Right lobe of liver (tissue), 6 donors: ENCODE data around the gene CNTN3. TPM values are rescaled to one million over a fixed set of nuclear protein-coding genes. Genes with fewer than 3 reads are reported as not detected.
A peak's percentile ranks its signal among the peaks of the same experiment; 100 is the strongest.

Experiments
- ATAC-seq, 4 donors: fragments of 200-7000 bp; cut with Tn5 transposase; one replicate each; pipeline ENCODE4 v1.9.1; 2020; ENCODE audit warnings: mild to moderate bottlenecking in 4 of 4, moderate library complexity in 4 of 4
- DNase-seq, 3 donors: peaks; one replicate each; pipeline ENCODE4 v3.0.0-alpha.2; 2020
- H3K27ac ChIP-seq, 3 donors: fragments of 200-600 bp; one replicate each; pipeline ENCODE4 v1.8.0; 2022
- H3K27me3 ChIP-seq, 2 donors: fragments of 200-600 bp; one replicate each; pipeline ENCODE4 v1.8.0; 2022
- H3K36me3 ChIP-seq, 4 donors: fragments of 200-600 bp; sonication (generic) in 1 of 4; one replicate each; pipeline versions ENCODE4 v1.5.1 to v1.8.0; 2017 to 2022; ENCODE audit warnings: control low read depth in 1 of 4
- H3K4me1 ChIP-seq, 4 donors: fragments of 200-600 bp; sonication (generic) in 1 of 4; one replicate each; pipeline versions ENCODE4 v1.5.1 to v1.8.0; 2017 to 2022; ENCODE audit warnings: control low read depth in 1 of 4
- H3K4me3 ChIP-seq, 3 donors: fragments of 200-600 bp; one replicate each; pipeline ENCODE4 v1.8.0; 2022
- H3K9me3 ChIP-seq, 4 donors: fragments of 200-600 bp; sonication (generic) in 1 of 4; one replicate each; pipeline versions ENCODE4 v1.5.1 to v1.8.0; 2017 to 2022; ENCODE audit warnings: control low read depth in 1 of 4
- POLR2A ChIP-seq: fragments of 450-650 bp; IDR thresholded peaks from one replicate; pipeline ENCODE4 v1.6.1; 2017; ENCODE audit warnings: antibody characterized with exemption, mild to moderate bottlenecking
- WGBS: methylation state at CpG from one replicate; pipeline ENCODE4 v1.1.6; 2018; ENCODE audit warnings: low coverage, low lambda C conversion rate; ENCODE audit not compliant: insufficient coverage; ENCODE audit errors: missing lambda C conversion rate; 5-methylcytosine and 5-hydroxymethylcytosine counted together
- intact Hi-C, 2 donors: fragments of 100-400 bp; cut with DNase I; formaldehyde crosslinking; loops; one replicate each; pipeline versions ENCODE4 v1.11.2 to v1.14.1; 2022
- total RNA-seq, 6 experiments: library from RNA; depleted of rRNA in 2 of 6; stranded (reverse); fragments of >200 nt in 2 of 6; fragmentation: NEBNext Ultra II Directional in 3 of 6; extraction: Animal tissue kit (Norgen Biotek cat#: 25700) in 3 of 6; gene quantifications; one replicate each; pipeline versions ENCODE4 v1.1.0 to v1.2.4, GENCODE V29; 2016 to 2023
- TF ChIP-seq, protein P1 (sequence below), 4 donors: fragments of 200-600 bp in 3 of 4; fragments of 450-650 bp in 1 of 4; IDR thresholded peaks; one replicate each; pipeline versions ENCODE4 v1.5.1 to v1.8.0; 2016 to 2022; ENCODE audit warnings: antibody characterized with exemption in 4 of 4, mild to moderate bottlenecking in 2 of 4
- donor health status: DM: no; HTN: yes; CAD: no.
- donor health status: DM: no; HTN: no; CAD: no.
- donor health status: DM: no; HTN: no; CAD: no.
- donor health status: DM: no; HTN: yes; CAD: no.
- donor health status: DM: no; HTN: yes; CAD: no.

Gene CNTN3
- total RNA-seq, 6 experiments from 2014 or later: 2.3 to 6.2 (median 4.3) TPM

GRCh38 chr3:74642876-74643275, 28.4 kb upstream of the CNTN3 start:
- no peak for ATAC-seq
- H3K27ac ChIP-seq: peak overlapping the region in 1 of 3 donors; percentile 57

DNA sequence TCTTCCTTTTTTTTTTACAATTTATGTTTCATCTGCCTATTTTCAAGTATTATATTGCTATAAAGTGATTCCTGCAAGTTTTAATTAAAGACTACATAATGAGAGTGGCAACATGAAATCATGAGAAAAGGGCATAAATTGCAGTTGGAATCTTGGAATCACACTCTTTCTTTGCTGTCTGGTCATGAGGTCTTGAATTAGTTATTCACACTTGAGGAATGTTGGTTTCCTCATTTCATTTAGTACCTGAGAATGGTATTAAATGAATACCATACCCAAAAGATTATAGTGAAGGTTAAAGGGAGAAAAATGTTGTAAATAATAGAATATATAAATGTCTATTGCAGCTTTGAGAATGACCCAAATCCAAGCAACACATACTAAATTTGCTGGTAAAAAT, 25.8 kb upstream of the CNTN3 start:
- H3K9me3 ChIP-seq: no peaks in the 10 kb centered on the region
- intact Hi-C loops: no loop called here
- H3K27ac ChIP-seq: no peak overlapping the region
- TF ChIP-seq, protein P1, sequence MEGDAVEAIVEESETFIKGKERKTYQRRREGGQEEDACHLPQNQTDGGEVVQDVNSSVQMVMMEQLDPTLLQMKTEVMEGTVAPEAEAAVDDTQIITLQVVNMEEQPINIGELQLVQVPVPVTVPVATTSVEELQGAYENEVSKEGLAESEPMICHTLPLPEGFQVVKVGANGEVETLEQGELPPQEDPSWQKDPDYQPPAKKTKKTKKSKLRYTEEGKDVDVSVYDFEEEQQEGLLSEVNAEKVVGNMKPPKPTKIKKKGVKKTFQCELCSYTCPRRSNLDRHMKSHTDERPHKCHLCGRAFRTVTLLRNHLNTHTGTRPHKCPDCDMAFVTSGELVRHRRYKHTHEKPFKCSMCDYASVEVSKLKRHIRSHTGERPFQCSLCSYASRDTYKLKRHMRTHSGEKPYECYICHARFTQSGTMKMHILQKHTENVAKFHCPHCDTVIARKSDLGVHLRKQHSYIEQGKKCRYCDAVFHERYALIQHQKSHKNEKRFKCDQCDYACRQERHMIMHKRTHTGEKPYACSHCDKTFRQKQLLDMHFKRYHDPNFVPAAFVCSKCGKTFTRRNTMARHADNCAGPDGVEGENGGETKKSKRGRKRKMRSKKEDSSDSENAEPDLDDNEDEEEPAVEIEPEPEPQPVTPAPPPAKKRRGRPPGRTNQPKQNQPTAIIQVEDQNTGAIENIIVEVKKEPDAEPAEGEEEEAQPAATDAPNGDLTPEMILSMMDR (IDR thresholded peaks at IDR 0.05): no peak
- TF ChIP-seq POLR2A: no peak
- no peak overlapping the region for H3K4me3 ChIP-seq
- H3K4me1 ChIP-seq: peaks cover 0 to 10% (median 0%) of the 10 kb centered on the region in 4 donors
- DNase-seq: no peak
- H3K27me3 ChIP-seq: no peaks in the 10 kb centered on the region
- ATAC-seq: no peak
- no peaks in the 10 kb centered on the region for H3K36me3 ChIP-seq

More at GRCh38 chr3:74642876-74643275, 28.4 kb upstream of the CNTN3 start:
- 87% methylated on average over 1 of the region's 1 CpG for WGBS
- TF ChIP-seq POLR2A: no peak
- TF ChIP-seq, protein P1 (IDR thresholded peaks at IDR 0.05): no peak
- Histone ChIP-seq H3K27me3 (no peaks in the 10 kb centered on the region), H3K4me1 (peaks cover 0 to 10% (median 0%) of the 10 kb centered on the region in 4 donors), H3K9me3 (no peaks in the 10 kb centered on the region), H3K4me3 (no peak overlapping the region), H3K36me3 (no peaks in the 10 kb centered on the region)
- no peak for DNase-seq
- intact Hi-C loops: no loop called here

- H3K4me3 ChIP-seq: no peak overlapping the region
- intact Hi-C loops: no loop called here
- no peaks in the 10 kb centered on the region for H3K9me3 ChIP-seq
- WGBS: 60% methylated on average over 3 of the region's 3 CpGs
- H3K27ac ChIP-seq: no peak overlapping the region
- no peaks in the 10 kb centered on the region for H3K36me3 ChIP-seq
- no peak for TF ChIP-seq POLR2A
- TF ChIP-seq, protein P1 (IDR thresholded peaks at IDR 0.05): no peak
- DNase-seq: no peak
- H3K27me3 ChIP-seq: no peaks in the 10 kb centered on the region
- peaks cover 0 to 10% (median 0%) of the 10 kb centered on the region in 4 donors for H3K4me1 ChIP-seq
- ATAC-seq: no peak
These were observed 25.2 kb upstream of the CNTN3 start for GRCh38 chr3:74639681-74640080.

- H3K9me3 ChIP-seq: no peaks in the 10 kb centered on the region
- H3K27me3 ChIP-seq: no peaks in the 10 kb centered on the region
- H3K27ac ChIP-seq: no peak overlapping the region
- no peak for ATAC-seq
- DNase-seq: no peak
- TF ChIP-seq, protein P1 (IDR thresholded peaks at IDR 0.05): no peak
- no peak for TF ChIP-seq POLR2A
- intact Hi-C loops: no loop called here
- H3K36me3 ChIP-seq: no peaks in the 10 kb centered on the region
- H3K4me3 ChIP-seq: no peak overlapping the region
- H3K4me1 ChIP-seq: no peaks in the 10 kb centered on the region
These were observed 22.5 kb upstream of the CNTN3 start for GRCh38 chr3:74636981-74637380.

DNA sequence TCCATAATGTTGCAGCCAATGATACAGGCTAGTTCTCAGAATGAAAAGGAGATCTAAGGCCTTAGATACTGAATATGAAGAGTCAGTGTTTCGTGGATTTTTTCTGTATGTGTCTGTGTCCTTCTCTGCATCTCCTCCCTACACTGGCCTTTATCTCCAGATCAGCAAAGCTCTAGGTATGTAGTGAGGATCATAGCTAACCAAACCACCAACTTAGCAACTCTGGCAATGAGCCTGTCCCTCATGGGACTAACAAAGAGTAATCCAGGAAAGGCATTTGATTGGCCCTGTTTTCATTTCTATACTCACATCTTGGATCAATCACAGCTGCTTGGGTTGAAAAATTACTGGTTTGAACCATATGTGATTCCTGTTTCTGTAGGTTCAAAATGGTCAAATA, 18.6 kb upstream of the CNTN3 start:
- no peaks in the 10 kb centered on the region for H3K9me3 ChIP-seq
- WGBS: 64% methylated on average over 1 of the region's 1 CpG
- intact Hi-C loops: no loop called here
- no peak overlapping the region for H3K27ac ChIP-seq
- H3K36me3 ChIP-seq: no peaks in the 10 kb centered on the region
- TF ChIP-seq, protein P1 (IDR thresholded peaks at IDR 0.05): no peak
- no peak for TF ChIP-seq POLR2A
- no peak overlapping the region for H3K4me3 ChIP-seq
- H3K4me1 ChIP-seq: no peaks in the 10 kb centered on the region
- no peak for ATAC-seq
- DNase-seq: no peak
- no peaks in the 10 kb centered on the region for H3K27me3 ChIP-seq
